Right renal cortex interstitium (tissue), 3 donors: ENCODE data around the gene TFR2. TPM values are rescaled to one million over a fixed set of nuclear protein-coding genes. Genes with fewer than 3 reads are reported as not detected.
"Not testable (repeated sequence)": the region's sequence is repeated elsewhere in the genome, so short reads cannot be mapped to it uniquely, and the experiment has no call there.

Experiments used
- DNase-seq, 3 donors: peaks; one replicate each; pipeline ENCODE4 v3.0.0-alpha.2; 2013; ENCODE audit warnings: low read depth in 3 of 3, low spot score in 2 of 3
- polyA plus RNA-seq, 3 donors: library from polyadenylated mRNA; unstranded; fragments of 120-200 nt; gene quantifications; one replicate each; pipeline ENCODE4 v1.2.1, GENCODE V29; 2013; ENCODE audit not compliant: insufficient read length in 3 of 3

Gene TFR2
- polyA plus RNA-seq, 3 donors: 0.43 to 0.79 (median 0.78) TPM

- DNase-seq: no peak
These were observed 38.0 kb upstream of the TFR2 start for GRCh38 chr7:100679129-100679926.

- no peak for DNase-seq
These were observed 37.1 kb upstream of the TFR2 start for GRCh38 chr7:100678291-100678984.

- no peak for DNase-seq
These were observed 36.2 kb upstream of the TFR2 start for GRCh38 chr7:100677308-100678267.

GRCh38 chr7:100676501-100677306, 35.4 kb upstream of the TFR2 start:
- no peak for DNase-seq

GRCh38 chr7:100675581-100676350, 34.4 kb upstream of the TFR2 start:
- no peak for DNase-seq

- no peak for DNase-seq
These were observed 33.7 kb upstream of the TFR2 start for GRCh38 chr7:100675105-100675451.

GRCh38 chr7:100674411-100675104, 33.2 kb upstream of the TFR2 start:
- DNase-seq: no peak

- no peak for DNase-seq
These were observed 32.6 kb upstream of the TFR2 start for GRCh38 chr7:100673942-100674410.

- peak; percentile 97 to 99 (median 98) for DNase-seq
These were observed 32.1 kb upstream of the TFR2 start, which contains the start of gene GNB2 for GRCh38 chr7:100673302-100673941. Gene GNB2 (plus strand): TSS chr7:100673740. CDS start chr7:100676266, 2,526 bp downstream.

- no peak for DNase-seq
These were observed 30.3 kb upstream of the TFR2 start for GRCh38 chr7:100671353-100672327.

- DNase-seq: no peak
These were observed 28.7 kb upstream of the TFR2 start for GRCh38 chr7:100670074-100670473.

- DNase-seq: not testable (repeated sequence)
These were observed 27.8 kb upstream of the TFR2 start for GRCh38 chr7:100669106-100669505.

GRCh38 chr7:100668069-100668449, 26.7 kb upstream of the TFR2 start:
- no peak for DNase-seq

GRCh38 chr7:100667331-100668068, 26.1 kb upstream of the TFR2 start:
- no peak for DNase-seq

- no peak for DNase-seq
These were observed 23.9 kb upstream of the TFR2 start for GRCh38 chr7:100665168-100665726.

GRCh38 chr7:100662194-100662776, 20.9 kb upstream of the TFR2 start:
- DNase-seq: not testable (repeated sequence)
